Fibroblast of skin of left quadriceps (primary cell): Measurements from ENCODE around the gene PSAP.

Source experiments
- DNase-seq, 2 experiments: peaks; one replicate each; pipeline ENCODE4 v3.0.0-alpha.2; 2013; ENCODE audit warnings: low read depth in 2 of 2

The PSAP gene

GRCh38 chr10:71810048-71810750 is 40.9 kb downstream of the PSAP start:
- no peak for DNase-seq

- DNase-seq: no peak
Observed at GRCh38 chr10:71809628-71810027, 41.4 kb downstream of the PSAP start.

- no peak for DNase-seq
Observed at GRCh38 chr10:71807557-71808510, 43.2 kb downstream of the PSAP start.

GRCh38 chr10:71806704-71807556 is 44.1 kb downstream of the PSAP start:
- DNase-seq: no peak

- peak in 1 of 2 experiments; percentile 2 for DNase-seq
Observed at GRCh38 chr10:71805776-71806703, 45.0 kb downstream of the PSAP start.

- DNase-seq: no peak
Observed at GRCh38 chr10:71804077-71804476, 47.0 kb downstream of the PSAP start.

GRCh38 chr10:71802715-71803488 is 48.1 kb downstream of the PSAP start:
- DNase-seq: no peak

- no peak for DNase-seq
Observed at GRCh38 chr10:71802235-71802634, 48.8 kb downstream of the PSAP start.

- DNase-seq: no peak
Observed at GRCh38 chr10:71801361-71801760, 49.7 kb downstream of the PSAP start.

- no peak for DNase-seq
Observed at GRCh38 chr10:71799608-71800453, 51.2 kb downstream of the PSAP start.

GRCh38 chr10:71799112-71799511 is 51.9 kb downstream of the PSAP start:
- DNase-seq: no peak

GRCh38 chr10:71798308-71798624 is 52.8 kb downstream of the PSAP start:
- DNase-seq: no peak

- DNase-seq: no peak
Observed at GRCh38 chr10:71797533-71798307, 53.3 kb downstream of the PSAP start.

- no peak for DNase-seq
Observed at GRCh38 chr10:71796749-71797405, 54.2 kb downstream of the PSAP start.

GRCh38 chr10:71795248-71795647 is 55.8 kb downstream of the PSAP start:
- no peak for DNase-seq

GRCh38 chr10:71790749-71791440 is 60.2 kb downstream of the PSAP start:
- no peak for DNase-seq

- DNase-seq: no peak
Observed at GRCh38 chr10:71789871-71790270, 61.2 kb downstream of the PSAP start.
